Endothelial cell of umbilical vein (primary cell): ENCODE results near the gene TMEM135. TPM values are rescaled to one million over a fixed set of nuclear protein-coding genes. Genes with fewer than 3 reads are reported as not detected.

ENCODE experiments used
- BruUV-seq: library from RNA; stranded (reverse); fragments of 400-500 nt; replicated peaks from 2 replicates; lab custom pipeline; 2021; lab: Mats Ljungman, UMichigan
- CTCF ChIA-PET: fragments of 300-600, 350-600 bp; sonication (Branson Sonifier 250); formaldehyde crosslinking; loops from one replicate; lab custom pipeline; 2021; ENCODE audit warnings: antibody characterized with exemption, inconsistent platforms; lab: Charles Lee
- POLR2A ChIA-PET: fragments of 300-600, 350-600 bp; sonication (Branson Sonifier 250); formaldehyde crosslinking; loops from one replicate; lab custom pipeline; 2021; ENCODE audit warnings: antibody characterized with exemption, inconsistent platforms; lab: Charles Lee
- DNase-seq: peaks from one replicate; pipeline ENCODE4 v3.0.0-alpha.2; 2011; ENCODE audit warnings: low read depth, low spot score
- FAIRE-seq: peaks from 2 replicates; lab custom pipeline; 2011; peaks lifted over from hg19 to GRCh38; lab: Jason Lieb, UNC
- H2AFZ ChIP-seq: 2 replicates; pipeline ENCODE4 v1.6.0; 2012; ENCODE audit warnings: low read depth, low read length, control low read depth, inconsistent platforms
- H3K27ac ChIP-seq: 2 replicates; pipeline ENCODE4 v1.5.1; 2011; ENCODE audit warnings: low read depth, mild to moderate bottlenecking, control low read depth, low read length, moderate library complexity; ENCODE audit not compliant: insufficient read depth
- H3K27me3 ChIP-seq, 2 experiments: 2 replicates each; pipeline versions ENCODE4 v1.6.0 to v1.6.1; 2011; ENCODE audit warnings: low read length in 2 of 2, mixed read lengths in 1 of 2; ENCODE audit not compliant: control insufficient read depth in 2 of 2, insufficient read depth in 2 of 2
- H3K36me3 ChIP-seq, 2 experiments: 2 replicates in 1 of 2; 3 replicates in 1 of 2; pipeline ENCODE4 v1.5.1; 2011; ENCODE audit warnings: low read length in 2 of 2, mild to moderate bottlenecking in 1 of 2, moderate library complexity in 1 of 2; ENCODE audit not compliant: control insufficient read depth in 2 of 2, insufficient read depth in 2 of 2; ENCODE audit errors: extremely low read depth in 1 of 2
- H3K4me1 ChIP-seq: 3 replicates; pipeline ENCODE4 v1.5.1; 2011; ENCODE audit warnings: mild to moderate bottlenecking, low read length; ENCODE audit not compliant: control insufficient read depth, insufficient read depth; ENCODE audit errors: extremely low read depth
- H3K4me2 ChIP-seq: 2 replicates; pipeline ENCODE4 v1.6.1; 2011; ENCODE audit warnings: low read length, control low read depth, mixed read lengths; ENCODE audit not compliant: insufficient read depth
- H3K4me3 ChIP-seq, 3 experiments: fragments of 200-600 bp in 1 of 3; sonication (generic), shearing (Covaris generic) in 1 of 3; replicated peaks in 1 of 3; 2 replicates each; pipeline ENCODE4 v1.5.1; 2011 to 2016; ENCODE audit warnings: control low read depth in 3 of 3, low read length in 3 of 3, mild to moderate bottlenecking in 2 of 3, inconsistent platforms in 1 of 3, low read depth in 1 of 3, moderate library complexity in 1 of 3; ENCODE audit not compliant: insufficient read depth in 1 of 3
- H3K79me2 ChIP-seq: 2 replicates; pipeline ENCODE4 v1.6.0; 2012; ENCODE audit warnings: low read length, inconsistent platforms; ENCODE audit not compliant: control insufficient read depth, insufficient read depth
- H3K9ac ChIP-seq: replicated peaks from 2 replicates; pipeline ENCODE3; 2011; ENCODE audit warnings: low read length, control low read depth; ENCODE audit not compliant: insufficient read depth; ENCODE audit errors: extremely low read depth
- H3K9me1 ChIP-seq: replicated peaks from 3 replicates; pipeline ENCODE4 v1.6.0; 2011; ENCODE audit warnings: mild to moderate bottlenecking, low read length; ENCODE audit not compliant: control insufficient read depth, insufficient read depth; ENCODE audit errors: extremely low read depth
- H3K9me3 ChIP-seq: replicated peaks from 2 replicates; pipeline ENCODE4 v1.5.1; 2012; ENCODE audit warnings: low read length, inconsistent platforms; ENCODE audit not compliant: control insufficient read depth, insufficient read depth
- H4K20me1 ChIP-seq: replicated peaks from 2 replicates; pipeline ENCODE3; 2011; ENCODE audit warnings: mild to moderate bottlenecking, low read length; ENCODE audit not compliant: control insufficient read depth, insufficient read depth; ENCODE audit errors: extremely low read depth
- EZH2 ChIP-seq: IDR thresholded peaks from 2 replicates; pipeline ENCODE4 v1.6.1; 2012; ENCODE audit warnings: borderline replicate concordance, low read depth, mild to moderate bottlenecking, moderate library complexity, low read length, inconsistent platforms; ENCODE audit not compliant: severe bottlenecking
- FOS ChIP-seq: IDR thresholded peaks from 2 replicates; pipeline ENCODE4 v1.6.1; 2011; ENCODE audit warnings: mild to moderate bottlenecking, low read length, moderate library complexity, borderline replicate concordance; ENCODE audit not compliant: insufficient read depth
- GATA2 ChIP-seq: IDR thresholded peaks from 2 replicates; pipeline ENCODE4 v1.7.0; 2011; ENCODE audit warnings: low read depth, mild to moderate bottlenecking, moderate library complexity, mixed read lengths, low read length; ENCODE audit not compliant: insufficient read length, insufficient read depth
- JUN ChIP-seq: IDR thresholded peaks from 2 replicates; pipeline ENCODE4 v1.6.1; 2011; ENCODE audit warnings: borderline replicate concordance, low read depth; ENCODE audit not compliant: insufficient read length, insufficient read depth
- MYC ChIP-seq: IDR thresholded peaks from one replicate; pipeline ENCODE4 v1.6.1; 2011; ENCODE audit warnings: mild to moderate bottlenecking, low read depth, low read length
- POLR2A ChIP-seq: IDR thresholded peaks from 2 replicates; pipeline ENCODE4 v1.6.1; 2012; ENCODE audit warnings: low read depth, mild to moderate bottlenecking, control low read depth, low read length
- POLR2AphosphoS5 ChIP-seq: IDR thresholded peaks from 2 replicates; pipeline ENCODE4 v1.6.1; 2012; ENCODE audit warnings: low read depth, mild to moderate bottlenecking, control low read depth, low read length, moderate library complexity; ENCODE audit not compliant: insufficient read depth
- dilution Hi-C: fragments of 300-500 bp; cut with MboI; formaldehyde crosslinking; loops from one replicate; pipeline ENCODE4 v1.15.0; 2019; ENCODE audit warnings: low sequenced_read_pairs; ENCODE audit not compliant: extremely low pct_ligation_motif_present
- intact Hi-C: fragments of 100-400 bp; cut with micrococcal nuclease; formaldehyde crosslinking; loops from one replicate; pipeline ENCODE4 v1.10.0; 2022
- polyA plus RNA-seq, 4 experiments: library from polyadenylated mRNA; depleted of rRNA in 3 of 4; stranded (reverse) in 3 of 4; unstranded in 1 of 4; fragments of >200 nt; gene quantifications; 2 replicates each; pipeline versions ENCODE4 v1.2.1 to v1.2.3, GENCODE V29; 2011 to 2012; ENCODE audit warnings: missing spikeins in 1 of 4
- total RNA-seq: library from RNA; stranded (reverse); gene quantifications from 2 replicates; pipeline ENCODE4 v1.2.3, GENCODE V29; 2021
- TF ChIP-seq, protein P1 (sequence below), 2 donors: IDR thresholded peaks; 1 replicate in 1 of 2; 2 replicates in 1 of 2; pipeline ENCODE4 v1.5.1; 2011; ENCODE audit warnings: low read length in 2 of 2, mild to moderate bottlenecking in 2 of 2, moderate library complexity in 2 of 2, control low read depth in 1 of 2, inconsistent platforms in 1 of 2, low read depth in 1 of 2; ENCODE audit not compliant: insufficient read depth in 1 of 2; ENCODE audit errors: extremely low read depth in 1 of 2
- TF ChIP-seq, protein P2 (sequence below): IDR thresholded peaks from 2 replicates; pipeline ENCODE4 v1.6.1; 2011; ENCODE audit not compliant: insufficient read depth, insufficient read length

The TMEM135 gene
- total and polyA plus RNA-seq, 2 donors (not counting 3 experiments of a cell fraction or from before 2014, with no cell fraction given) = 12.3 to 33.2 TPM

DNA sequence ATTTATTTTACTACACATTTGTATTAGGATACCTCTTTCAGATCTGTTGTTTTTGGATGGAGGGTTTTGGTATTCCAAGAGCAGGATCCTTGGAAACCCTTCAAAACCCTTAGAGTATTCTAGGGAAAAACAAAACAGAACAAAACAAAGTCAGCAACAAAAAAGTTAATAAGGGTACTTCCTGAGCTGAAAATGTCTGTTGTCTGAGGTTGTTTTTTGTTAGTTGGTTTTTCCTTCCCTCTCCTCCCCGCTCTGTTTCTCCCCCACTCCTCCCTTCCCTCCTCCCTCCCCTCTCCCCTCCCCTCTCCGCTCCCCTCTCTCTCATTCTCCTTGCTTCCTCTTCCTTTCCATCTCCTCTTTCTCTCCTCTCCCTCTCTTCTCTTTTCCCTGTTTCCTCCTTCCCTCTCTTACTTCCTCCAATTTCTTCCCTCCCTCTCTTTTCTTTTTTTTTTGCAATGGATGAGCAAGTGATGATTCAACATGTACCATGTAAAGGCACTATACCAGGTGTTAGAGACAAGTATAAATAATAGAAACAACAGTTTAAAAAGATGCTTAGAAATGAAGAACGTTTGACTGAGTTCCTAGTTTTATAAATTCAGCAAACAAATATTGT is 160.6 kb downstream of the TMEM135 start:
- no peak overlapping the region for H2AFZ ChIP-seq
- H3K4me3 ChIP-seq = no peak overlapping the region
- dilution Hi-C loops (no loop called here), intact Hi-C loops (no loop called here)
- H3K79me2 ChIP-seq = no peaks in the 10 kb centered on the region
- no peaks in the 10 kb centered on the region for H3K27me3 ChIP-seq
- no peak overlapping the region for H3K9ac ChIP-seq
- H3K27ac ChIP-seq = no peak overlapping the region
- no peak for FAIRE-seq
- H4K20me1 ChIP-seq = no peaks in the 10 kb centered on the region
- TF ChIP-seq MYC (no peak), POLR2A (no peak), JUN (no peak), FOS (no peak), EZH2 (no peak), POLR2AphosphoS5 (no peak), GATA2 (no peak)
- TF ChIP-seq, protein P1, sequence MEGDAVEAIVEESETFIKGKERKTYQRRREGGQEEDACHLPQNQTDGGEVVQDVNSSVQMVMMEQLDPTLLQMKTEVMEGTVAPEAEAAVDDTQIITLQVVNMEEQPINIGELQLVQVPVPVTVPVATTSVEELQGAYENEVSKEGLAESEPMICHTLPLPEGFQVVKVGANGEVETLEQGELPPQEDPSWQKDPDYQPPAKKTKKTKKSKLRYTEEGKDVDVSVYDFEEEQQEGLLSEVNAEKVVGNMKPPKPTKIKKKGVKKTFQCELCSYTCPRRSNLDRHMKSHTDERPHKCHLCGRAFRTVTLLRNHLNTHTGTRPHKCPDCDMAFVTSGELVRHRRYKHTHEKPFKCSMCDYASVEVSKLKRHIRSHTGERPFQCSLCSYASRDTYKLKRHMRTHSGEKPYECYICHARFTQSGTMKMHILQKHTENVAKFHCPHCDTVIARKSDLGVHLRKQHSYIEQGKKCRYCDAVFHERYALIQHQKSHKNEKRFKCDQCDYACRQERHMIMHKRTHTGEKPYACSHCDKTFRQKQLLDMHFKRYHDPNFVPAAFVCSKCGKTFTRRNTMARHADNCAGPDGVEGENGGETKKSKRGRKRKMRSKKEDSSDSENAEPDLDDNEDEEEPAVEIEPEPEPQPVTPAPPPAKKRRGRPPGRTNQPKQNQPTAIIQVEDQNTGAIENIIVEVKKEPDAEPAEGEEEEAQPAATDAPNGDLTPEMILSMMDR (IDR thresholded peaks at IDR 0.05; ENCODE audit: extremely low read depth in 1 of 2, insufficient read depth in 1 of 2, low read depth in 1 of 2, low read length in 2 of 2) = no peak
- TF ChIP-seq, protein P2, sequence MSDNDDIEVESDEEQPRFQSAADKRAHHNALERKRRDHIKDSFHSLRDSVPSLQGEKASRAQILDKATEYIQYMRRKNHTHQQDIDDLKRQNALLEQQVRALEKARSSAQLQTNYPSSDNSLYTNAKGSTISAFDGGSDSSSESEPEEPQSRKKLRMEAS = no peak
- ChIA-PET CTCF (no interaction called here), POLR2A (no interaction called here)
- H3K9me3 ChIP-seq = no peaks in the 10 kb centered on the region
- no peaks in the 10 kb centered on the region for H3K4me1 ChIP-seq
- no peak overlapping the region for H3K4me2 ChIP-seq
- no peaks in the 10 kb centered on the region for H3K36me3 ChIP-seq
- peak; percentile 4 for DNase-seq
- no peaks in the 10 kb centered on the region for H3K9me1 ChIP-seq
- BruUV-seq = no TSS peak
